Activated naive CD8-positive, alpha-beta T cell (primary cell): ENCODE data around the gene OXNAD1.

ENCODE experiments used
- H3K27ac Mint-ChIP-seq: one replicate; pipeline ENCODE4 v1.8.0; 2021; ENCODE audit warnings: mixed read lengths
- H3K27me3 Mint-ChIP-seq: one replicate; pipeline ENCODE4 v1.8.0; 2021; ENCODE audit warnings: mixed read lengths
- H3K36me3 Mint-ChIP-seq: one replicate; pipeline ENCODE4 v1.8.0; 2021; ENCODE audit warnings: mixed read lengths
- H3K4me1 Mint-ChIP-seq: one replicate; pipeline ENCODE4 v1.8.0; 2021; ENCODE audit warnings: low read depth, mixed read lengths
- H3K4me3 Mint-ChIP-seq: one replicate; pipeline ENCODE4 v1.8.0; 2021; ENCODE audit warnings: mild to moderate bottlenecking, mixed read lengths
- H3K9me3 Mint-ChIP-seq: one replicate; pipeline ENCODE4 v1.8.0; 2021; ENCODE audit warnings: low read depth, mixed read lengths

Gene OXNAD1

GRCh38 chr3:16264708-16265454 lies at the start of gene OXNAD1, which contains the start of gene DPH3:
TSS of gene OXNAD1 (plus strand) at chr3:16265212. CDS start at chr3:16270953, 5,741 bp downstream.
TSS of gene DPH3 (minus strand) at chr3:16264943. CDS start at chr3:16264876, 67 bp downstream.
- H3K4me1 Mint-ChIP-seq, result peaks cover 34% of the 10 kb centered on the region
- peak within 1 kb of the TSS; percentile 100 for H3K27ac Mint-ChIP-seq
- H3K36me3 Mint-ChIP-seq, result no peaks in the 10 kb centered on the region
- no peaks in the 10 kb centered on the region for H3K9me3 Mint-ChIP-seq
- H3K27me3 Mint-ChIP-seq, result no peaks in the 10 kb centered on the region
- H3K4me3 Mint-ChIP-seq, result peak within 1 kb of the TSS; percentile 99

GRCh38 chr3:16216373-16216935 lies 48.6 kb upstream of the OXNAD1 start:
- no peaks in the 10 kb centered on the region for H3K36me3 Mint-ChIP-seq
- H3K4me1 Mint-ChIP-seq, result no peaks in the 10 kb centered on the region
- no peak overlapping the region for H3K4me3 Mint-ChIP-seq
- H3K9me3 Mint-ChIP-seq, result no peaks in the 10 kb centered on the region
- no peaks in the 10 kb centered on the region for H3K27me3 Mint-ChIP-seq
- no peak overlapping the region for H3K27ac Mint-ChIP-seq

GRCh38 chr3:16219777-16220176 lies 45.2 kb upstream of the OXNAD1 start:
- Mint-ChIP-seq H3K27ac (no peak overlapping the region), H3K4me3 (no peak overlapping the region), H3K4me1 (no peaks in the 10 kb centered on the region), H3K9me3 (no peaks in the 10 kb centered on the region), H3K36me3 (no peaks in the 10 kb centered on the region), H3K27me3 (no peaks in the 10 kb centered on the region)

- H3K27me3 Mint-ChIP-seq, result no peaks in the 10 kb centered on the region
- peaks cover 3% of the 10 kb centered on the region for H3K9me3 Mint-ChIP-seq
- H3K27ac Mint-ChIP-seq, result no peak overlapping the region
- H3K4me3 Mint-ChIP-seq, result no peak overlapping the region
- H3K4me1 Mint-ChIP-seq, result no peaks in the 10 kb centered on the region
- peaks cover 2% of the 10 kb centered on the region for H3K36me3 Mint-ChIP-seq
Observed at GRCh38 chr3:16221990-16222389, 43.0 kb upstream of the OXNAD1 start.

- Mint-ChIP-seq H3K4me1 (no peaks in the 10 kb centered on the region), H3K27ac (no peak overlapping the region), H3K27me3 (no peaks in the 10 kb centered on the region), H3K9me3 (peaks cover 3% of the 10 kb centered on the region), H3K4me3 (no peak overlapping the region), H3K36me3 (peaks cover 2% of the 10 kb centered on the region)
Observed at GRCh38 chr3:16222547-16222946, 42.5 kb upstream of the OXNAD1 start.

GRCh38 chr3:16224325-16224724 lies 40.7 kb upstream of the OXNAD1 start:
- Mint-ChIP-seq H3K36me3 (peaks cover 2% of the 10 kb centered on the region), H3K4me3 (no peak overlapping the region), H3K27ac (no peak overlapping the region), H3K9me3 (peaks cover 3% of the 10 kb centered on the region), H3K4me1 (no peaks in the 10 kb centered on the region), H3K27me3 (no peaks in the 10 kb centered on the region)

- no peak overlapping the region for H3K4me3 Mint-ChIP-seq
- H3K36me3 Mint-ChIP-seq, result peaks cover 2% of the 10 kb centered on the region
- H3K4me1 Mint-ChIP-seq, result no peaks in the 10 kb centered on the region
- no peak overlapping the region for H3K27ac Mint-ChIP-seq
- peaks cover 3% of the 10 kb centered on the region for H3K9me3 Mint-ChIP-seq
- H3K27me3 Mint-ChIP-seq, result peaks cover 6% of the 10 kb centered on the region
Observed at GRCh38 chr3:16227566-16227965, 37.4 kb upstream of the OXNAD1 start.

GRCh38 chr3:16229681-16230080 lies 35.3 kb upstream of the OXNAD1 start:
- no peak overlapping the region for H3K27ac Mint-ChIP-seq
- H3K36me3 Mint-ChIP-seq, result peaks cover 2% of the 10 kb centered on the region
- H3K4me1 Mint-ChIP-seq, result no peaks in the 10 kb centered on the region
- H3K27me3 Mint-ChIP-seq, result peaks cover 6% of the 10 kb centered on the region
- H3K9me3 Mint-ChIP-seq, result peaks cover 3% of the 10 kb centered on the region
- no peak overlapping the region for H3K4me3 Mint-ChIP-seq

GRCh38 chr3:16231983-16232382 lies 33.0 kb upstream of the OXNAD1 start:
- no peaks in the 10 kb centered on the region for H3K9me3 Mint-ChIP-seq
- H3K27ac Mint-ChIP-seq, result no peak overlapping the region
- H3K4me3 Mint-ChIP-seq, result no peak overlapping the region
- H3K4me1 Mint-ChIP-seq, result no peaks in the 10 kb centered on the region
- H3K36me3 Mint-ChIP-seq, result no peaks in the 10 kb centered on the region
- peaks cover 6% of the 10 kb centered on the region for H3K27me3 Mint-ChIP-seq

- Mint-ChIP-seq H3K9me3 (no peaks in the 10 kb centered on the region), H3K27ac (no peak overlapping the region), H3K4me1 (no peaks in the 10 kb centered on the region), H3K36me3 (no peaks in the 10 kb centered on the region), H3K4me3 (no peak overlapping the region), H3K27me3 (peaks cover 6% of the 10 kb centered on the region)
Observed at GRCh38 chr3:16233806-16234205, 31.2 kb upstream of the OXNAD1 start.

GRCh38 chr3:16234281-16234680 lies 30.7 kb upstream of the OXNAD1 start:
- Mint-ChIP-seq H3K36me3 (no peaks in the 10 kb centered on the region), H3K4me3 (no peak overlapping the region), H3K27me3 (peaks cover 6% of the 10 kb centered on the region), H3K9me3 (no peaks in the 10 kb centered on the region), H3K27ac (no peak overlapping the region), H3K4me1 (no peaks in the 10 kb centered on the region)

- H3K9me3 Mint-ChIP-seq, result no peaks in the 10 kb centered on the region
- H3K36me3 Mint-ChIP-seq, result no peaks in the 10 kb centered on the region
- peaks cover 3% of the 10 kb centered on the region for H3K27me3 Mint-ChIP-seq
- no peak overlapping the region for H3K27ac Mint-ChIP-seq
- peaks cover 1% of the 10 kb centered on the region for H3K4me1 Mint-ChIP-seq
- H3K4me3 Mint-ChIP-seq, result no peak overlapping the region
Observed at GRCh38 chr3:16236030-16236639, 28.9 kb upstream of the OXNAD1 start.

- Mint-ChIP-seq H3K27ac (no peak overlapping the region), H3K9me3 (no peaks in the 10 kb centered on the region), H3K36me3 (no peaks in the 10 kb centered on the region), H3K27me3 (no peaks in the 10 kb centered on the region), H3K4me1 (peaks cover 1% of the 10 kb centered on the region), H3K4me3 (no peak overlapping the region)
Observed at GRCh38 chr3:16236856-16237393, 28.1 kb upstream of the OXNAD1 start.

- H3K9me3 Mint-ChIP-seq, result no peaks in the 10 kb centered on the region
- no peak overlapping the region for H3K4me3 Mint-ChIP-seq
- H3K36me3 Mint-ChIP-seq, result no peaks in the 10 kb centered on the region
Observed at GRCh38 chr3:16239086-16239770, 25.8 kb upstream of the OXNAD1 start.

GRCh38 chr3:16239780-16240179 lies 25.2 kb upstream of the OXNAD1 start:
- H3K4me3 Mint-ChIP-seq, result no peak overlapping the region
- no peaks in the 10 kb centered on the region for H3K27me3 Mint-ChIP-seq
- no peaks in the 10 kb centered on the region for H3K9me3 Mint-ChIP-seq
- no peak overlapping the region for H3K27ac Mint-ChIP-seq
- H3K4me1 Mint-ChIP-seq, result peaks cover 1% of the 10 kb centered on the region
- no peaks in the 10 kb centered on the region for H3K36me3 Mint-ChIP-seq

More at GRCh38 chr3:16239086-16239770, 25.8 kb upstream of the OXNAD1 start:
- Mint-ChIP-seq H3K27me3 (no peaks in the 10 kb centered on the region), H3K27ac (no peak overlapping the region), H3K4me1 (peaks cover 1% of the 10 kb centered on the region)
